Stimulated activated CD4-positive, alpha-beta T cell treated with anti-CD3 and anti-CD28 coated beads, Interleukin-15, amount 100 ng/mL, for 24 hours (primary cell): ENCODE data around the gene TMEM132D.

Experiments used
- DNase-seq: peaks from one replicate; pipeline ENCODE4 v3.0.0-alpha.2; 2020

The TMEM132D gene

GRCh38 chr12:129641926-129642325 is 261.9 kb downstream of the TMEM132D start:
- DNase-seq, result no peak

- DNase-seq, result no peak
Measured at GRCh38 chr12:129635021-129635685, 268.7 kb downstream of the TMEM132D start.

- DNase-seq, result no peak
Measured at GRCh38 chr12:129631316-129631715, 272.5 kb downstream of the TMEM132D start.

DNA sequence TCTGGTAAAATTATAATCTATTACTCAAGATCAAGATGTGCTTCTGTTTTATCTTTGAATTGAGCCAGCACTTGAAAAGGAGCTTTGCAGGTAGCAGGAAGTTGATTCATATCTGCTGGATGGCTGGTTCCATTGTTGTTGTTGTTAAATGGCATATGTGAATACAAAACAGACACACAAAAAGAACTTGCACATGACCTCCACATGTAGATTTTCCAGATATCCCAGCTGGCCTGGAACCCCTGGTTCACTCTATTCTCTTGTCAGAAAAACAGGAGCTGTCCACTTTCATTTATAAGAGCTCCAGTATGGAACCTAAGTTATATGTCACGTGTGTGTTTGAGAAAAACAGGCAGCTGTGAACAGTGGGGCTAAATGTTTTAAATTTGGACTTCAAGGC is 273.9 kb downstream of the TMEM132D start:
- DNase-seq, result no peak

DNA sequence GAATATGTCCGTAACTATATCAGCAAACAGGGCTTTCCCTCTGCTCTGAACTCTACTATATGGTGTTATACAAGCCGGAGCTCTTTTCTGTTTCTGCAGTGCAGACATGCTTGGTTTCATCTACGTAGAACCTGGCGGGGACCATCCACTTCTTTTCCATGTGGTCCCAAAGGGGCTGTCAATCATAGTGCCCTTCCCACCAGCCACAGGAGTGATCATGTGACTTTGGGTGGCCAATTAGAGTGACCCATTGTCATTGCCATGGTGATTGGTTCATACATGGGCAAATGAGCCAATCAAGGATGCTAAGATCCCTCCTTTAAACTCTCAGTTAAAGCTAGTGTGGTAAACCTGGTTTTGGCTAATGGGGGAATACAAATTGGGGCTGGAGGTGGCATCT is 281.3 kb downstream of the TMEM132D start:
- DNase-seq, result no peak

DNA sequence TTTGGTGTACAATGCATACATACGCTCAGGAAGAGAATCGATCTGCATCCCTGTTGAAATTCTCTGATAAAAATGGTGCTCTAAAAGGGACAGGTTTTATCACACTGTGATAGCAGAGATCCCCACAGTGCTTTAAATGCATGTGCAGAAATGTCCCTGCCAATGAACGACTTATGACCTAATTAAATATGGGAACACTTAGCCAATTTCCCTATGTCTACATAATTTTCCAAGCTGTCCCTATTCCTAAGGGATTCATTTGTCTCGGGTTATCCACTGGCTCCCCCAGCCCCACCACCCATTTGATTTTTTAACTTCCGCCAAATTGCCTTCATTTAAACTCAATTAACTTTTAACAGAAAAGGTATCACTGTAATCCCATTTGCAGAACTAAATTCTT is 284.6 kb downstream of the TMEM132D start:
- no peak for DNase-seq

GRCh38 chr12:129617849-129618248 is 286.0 kb downstream of the TMEM132D start:
- no peak for DNase-seq

DNA sequence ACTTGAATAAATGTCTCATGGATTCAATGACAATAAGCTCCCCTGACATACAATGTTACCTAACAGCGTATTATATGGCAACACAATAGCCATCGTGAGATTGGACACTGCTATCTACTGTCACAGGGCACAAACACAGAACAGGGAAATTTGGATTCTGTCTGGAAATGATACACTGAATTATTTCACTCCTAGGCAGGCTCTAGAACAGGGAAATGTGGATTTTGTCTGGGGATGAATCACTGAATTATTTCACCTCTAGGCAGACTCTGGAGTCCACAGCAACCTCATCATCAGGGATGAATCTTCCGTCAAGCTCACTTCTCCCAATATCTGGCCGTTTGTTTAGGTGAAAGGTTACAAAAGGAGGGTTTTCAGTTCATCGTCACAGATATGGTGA is 288.8 kb downstream of the TMEM132D start:
- no peak for DNase-seq

DNA sequence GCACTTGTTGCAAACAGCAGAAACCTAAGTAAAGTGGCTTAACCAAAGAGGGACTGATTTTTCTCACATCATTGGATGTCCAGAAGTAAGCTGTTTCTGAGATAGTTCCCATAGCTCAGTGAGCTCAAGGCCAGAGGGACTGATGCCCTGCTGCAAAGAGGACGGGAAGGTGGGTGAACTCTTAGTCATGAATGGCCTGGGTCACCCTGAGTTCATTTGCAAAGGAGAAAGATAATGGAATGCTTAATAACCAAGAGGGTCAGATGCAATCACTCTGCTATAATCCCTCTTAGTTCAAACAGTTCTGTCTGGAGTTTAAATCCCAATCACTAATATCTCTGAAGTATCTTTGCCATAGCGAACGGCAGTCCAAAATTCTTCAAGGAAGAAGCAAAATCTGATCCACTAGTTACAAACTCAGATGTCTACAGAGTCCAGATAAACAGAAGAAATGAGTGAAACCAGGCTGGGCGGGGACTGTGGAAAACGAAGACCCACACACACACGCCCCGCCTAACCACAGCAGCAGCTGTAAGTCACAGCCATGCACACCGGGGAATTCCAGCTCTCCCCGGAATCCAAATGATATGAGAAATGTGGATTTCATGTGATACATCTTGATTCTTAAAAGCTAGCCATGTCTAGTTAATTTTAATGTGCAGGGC is 289.5 kb downstream of the TMEM132D start:
- no peak for DNase-seq

DNA sequence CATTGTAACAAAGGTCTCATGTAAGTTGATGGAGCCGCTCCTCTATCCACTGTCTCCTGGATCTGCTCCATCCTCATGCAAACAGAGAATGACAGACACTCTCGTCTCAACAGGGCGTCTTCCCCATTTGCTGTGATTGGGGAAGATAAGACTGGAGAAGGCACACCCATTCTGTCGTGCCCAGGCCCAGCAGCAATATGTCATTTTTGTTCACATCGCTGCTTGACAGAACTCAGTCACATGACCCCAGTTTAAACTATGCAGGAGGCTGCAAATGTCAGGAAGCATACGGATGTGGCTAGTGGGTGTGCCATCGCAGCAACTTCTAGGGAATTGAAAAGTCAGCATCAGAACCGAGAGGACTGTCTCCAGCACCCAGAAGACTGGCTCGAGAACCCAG is 290.5 kb downstream of the TMEM132D start:
- no peak for DNase-seq

DNA sequence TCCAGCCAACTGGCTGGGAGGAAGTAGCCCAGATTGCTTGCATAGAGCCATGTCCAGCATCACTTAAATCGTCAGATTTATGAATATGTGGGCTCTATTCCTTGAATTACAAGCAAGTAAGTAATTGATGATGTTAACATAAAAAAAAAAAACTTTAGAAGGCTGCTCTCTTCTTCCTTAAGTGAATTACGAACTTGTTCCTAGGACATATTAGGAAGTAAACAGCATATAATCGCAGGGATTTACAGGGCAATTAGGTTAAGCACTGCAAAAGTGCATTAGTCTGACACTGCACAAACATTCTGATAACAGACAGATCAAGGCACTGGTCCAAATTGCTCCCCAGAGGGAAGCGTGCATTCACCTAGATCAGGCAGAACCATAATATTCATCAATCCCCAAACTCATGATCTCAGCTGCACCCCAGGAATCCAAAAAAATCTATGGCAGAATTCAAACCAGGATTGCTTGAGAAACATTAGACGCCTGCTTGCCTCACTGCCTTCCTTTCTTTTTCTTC is 293.2 kb downstream of the TMEM132D start:
- DNase-seq, result no peak

DNA sequence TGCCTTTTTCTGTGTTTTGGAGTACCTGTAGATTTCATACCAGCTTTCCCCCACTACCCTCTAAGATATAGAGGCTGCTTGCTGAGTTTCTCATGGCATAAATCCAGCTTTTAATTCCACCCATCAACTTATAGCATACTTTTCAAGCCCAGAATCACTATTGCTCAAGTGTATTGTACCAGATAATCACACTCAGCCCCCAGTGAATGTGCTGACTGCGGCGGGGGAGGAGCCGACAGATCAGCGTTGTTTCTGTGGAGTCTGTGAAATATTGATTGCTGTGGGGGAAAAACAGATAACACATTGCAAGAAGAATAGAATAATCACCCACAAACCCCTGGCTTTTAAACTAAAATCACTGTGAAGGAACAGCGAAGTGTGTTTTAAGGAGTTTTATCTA is 296.1 kb downstream of the TMEM132D start:
- DNase-seq, result no peak

DNA sequence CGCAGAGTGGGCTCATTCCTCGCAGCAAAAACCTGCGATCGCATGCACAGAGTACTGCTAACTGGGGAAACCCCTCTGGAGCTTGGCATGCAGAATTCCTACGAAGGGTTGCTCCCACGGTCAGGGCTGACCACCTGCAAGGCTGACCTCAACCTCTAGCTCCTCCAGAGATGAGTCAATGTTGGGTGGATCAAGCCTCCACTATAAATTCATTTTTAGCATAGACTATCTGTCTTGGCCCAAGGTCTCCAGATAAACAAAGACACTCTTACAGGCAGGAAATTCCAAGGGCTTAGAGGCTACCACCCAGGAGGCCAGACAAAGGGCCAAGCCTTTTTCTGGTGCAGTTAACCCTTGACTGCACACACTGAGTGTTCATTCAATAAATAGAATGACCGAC is 296.5 kb downstream of the TMEM132D start:
- no peak for DNase-seq

GRCh38 chr12:129606239-129606638 is 297.6 kb downstream of the TMEM132D start:
- no peak for DNase-seq

- no peak for DNase-seq
Measured at GRCh38 chr12:129605666-129606065, 298.2 kb downstream of the TMEM132D start.

GRCh38 chr12:129604506-129604905 is 299.3 kb downstream of the TMEM132D start:
- DNase-seq, result no peak

DNA sequence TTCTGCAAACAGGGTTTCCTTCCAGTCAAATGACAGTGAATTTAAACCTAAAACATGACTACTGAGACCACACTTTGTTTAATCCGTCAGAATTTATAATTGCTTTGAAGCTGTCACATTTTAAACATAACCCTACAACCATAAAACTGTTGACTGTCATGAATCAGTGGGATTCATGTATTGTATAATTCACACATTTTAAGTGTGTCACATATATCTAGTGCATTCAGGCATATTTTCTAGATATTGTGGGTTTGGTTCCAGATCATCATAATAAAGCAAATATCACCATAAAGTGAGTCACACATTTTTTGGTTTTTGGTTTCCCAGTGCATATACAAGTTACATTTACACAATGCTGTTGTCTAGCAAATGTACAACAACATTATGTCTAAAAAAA is 304.4 kb downstream of the TMEM132D start:
- no peak for DNase-seq

DNA sequence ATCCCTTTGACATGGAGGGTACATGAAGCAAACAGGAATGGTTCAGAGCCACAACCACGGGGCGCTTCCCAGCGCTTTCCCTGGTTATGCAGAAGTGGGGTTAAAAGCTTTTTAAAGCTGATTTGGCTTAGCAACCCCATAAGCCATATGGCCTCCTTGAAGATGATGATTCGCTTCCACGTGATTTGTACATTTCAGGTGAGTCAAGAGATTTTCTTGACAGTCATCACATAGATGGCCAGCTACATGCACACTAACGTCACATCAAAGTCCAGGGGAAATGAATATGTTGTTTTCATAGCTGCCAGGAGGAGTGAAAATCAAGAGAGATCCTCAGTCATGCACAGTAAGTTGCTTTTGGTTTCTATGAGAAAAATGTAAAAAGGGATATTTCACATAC is 309.7 kb downstream of the TMEM132D start:
- no peak for DNase-seq

DNA sequence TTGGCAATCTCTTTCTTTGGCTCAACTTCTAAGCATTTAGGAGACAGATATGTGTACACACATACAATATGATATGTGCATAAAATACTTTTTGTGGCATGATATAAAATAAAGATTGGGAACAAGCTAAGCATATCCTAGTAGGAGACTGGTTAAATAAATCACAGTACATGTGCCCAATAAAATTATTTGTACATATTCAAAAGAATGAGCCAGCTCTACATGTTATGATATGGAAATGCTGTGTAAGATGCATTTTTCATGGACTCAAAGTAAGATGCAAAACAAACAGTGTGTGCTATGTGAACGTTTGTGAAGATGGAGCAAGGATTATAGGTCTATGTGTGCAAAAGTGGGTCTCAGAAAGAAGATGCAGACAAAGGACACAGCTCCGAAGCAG is 311.4 kb downstream of the TMEM132D start:
- no peak for DNase-seq

DNA sequence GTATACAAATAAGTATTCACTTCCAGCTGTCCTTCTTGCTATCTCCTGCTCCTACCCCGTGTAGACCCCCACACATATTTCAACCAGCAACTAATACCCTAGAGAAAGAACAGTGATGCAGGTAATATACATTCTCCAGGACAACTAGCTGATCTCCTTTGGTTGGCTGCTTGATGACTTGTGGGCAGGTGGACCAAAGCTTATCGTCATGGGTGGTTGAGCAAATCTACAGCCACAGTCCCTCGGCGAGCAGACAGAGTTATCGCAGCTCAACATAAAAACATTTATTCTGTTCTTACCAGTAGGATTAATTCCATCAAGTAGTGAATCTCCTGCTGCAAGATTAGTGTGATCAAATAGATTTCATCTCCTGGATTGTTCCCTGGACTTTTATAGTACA is 314.3 kb downstream of the TMEM132D start:
- DNase-seq, result no peak

DNA sequence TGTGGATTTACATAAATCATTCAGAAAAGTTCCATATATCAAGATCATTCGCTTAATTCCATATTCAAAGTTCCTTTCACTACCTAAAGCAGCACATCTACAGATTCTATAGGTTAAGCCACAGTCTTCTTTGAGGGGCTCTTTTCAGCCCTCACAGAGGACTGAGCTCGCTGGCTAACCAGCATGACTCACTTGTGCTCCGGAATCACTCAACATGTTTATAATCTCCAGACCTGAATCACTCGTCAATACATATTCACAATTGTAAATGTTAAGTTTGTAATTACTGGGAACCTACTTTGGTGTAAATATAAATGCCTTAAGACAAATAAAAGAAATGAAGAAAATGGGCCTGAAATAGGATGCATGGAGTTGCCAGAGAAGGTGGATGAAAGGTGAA is 315.7 kb downstream of the TMEM132D start:
- DNase-seq, result no peak

DNA sequence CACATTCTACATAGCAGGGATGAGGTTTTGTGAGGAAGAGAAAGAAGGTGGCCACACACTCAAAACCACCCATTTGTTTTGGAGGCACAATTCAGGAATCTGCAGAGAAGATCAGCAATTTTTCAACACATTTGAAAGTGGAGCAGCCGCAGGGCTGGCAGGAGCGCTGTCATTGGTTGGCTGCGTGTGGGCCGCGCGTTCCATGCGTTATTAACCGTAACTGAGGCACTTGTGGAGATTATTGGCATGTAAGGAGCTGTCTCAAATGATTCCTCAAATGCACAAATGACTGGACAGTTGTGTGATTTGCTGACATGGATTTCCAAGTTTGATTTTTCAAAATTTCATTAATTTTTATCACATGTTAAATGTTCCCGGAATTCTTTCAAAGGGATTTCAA is 318.5 kb downstream of the TMEM132D start:
- DNase-seq, result no peak

- no peak for DNase-seq
Measured at GRCh38 chr12:129579879-129580278, 323.9 kb downstream of the TMEM132D start.

- DNase-seq, result no peak
Measured at GRCh38 chr12:129571901-129572494, 331.8 kb downstream of the TMEM132D start.
